Suppressor macrophage (primary cell): ENCODE data around the gene KLRD1.
"Not testable (repeated sequence)": the region's sequence is repeated elsewhere in the genome, so short reads cannot be mapped to it uniquely, and the experiment has no call there.

Experiments used
- DNase-seq, 4 experiments: peaks; one replicate each; pipeline ENCODE4 v3.0.0-alpha.2; 2020 to 2022

KLRD1 gene

GRCh38 chr12:10369557-10370415 lies 62.1 kb downstream of the KLRD1 start:
- DNase-seq = no peak

GRCh38 chr12:10371893-10372535 lies 64.3 kb downstream of the KLRD1 start:
- DNase-seq = not testable (repeated sequence)

GRCh38 chr12:10372559-10372958 lies 64.9 kb downstream of the KLRD1 start:
- peak in 1 of 4 experiments; percentile 9 for DNase-seq

- no peak for DNase-seq
Measured at GRCh38 chr12:10374624-10375018, 67.0 kb downstream of the KLRD1 start.

GRCh38 chr12:10378737-10379136 lies 71.1 kb downstream of the KLRD1 start:
- not testable (repeated sequence) for DNase-seq
